Duodenal mucosa (tissue), 2 donors: ENCODE measurements around the gene ADAMTS12.

Source experiments
- H3K27ac ChIP-seq: one replicate; pipeline ENCODE4 v1.7.0; 2013; ENCODE audit warnings: low read depth, low read length
- H3K27me3 ChIP-seq, 2 donors: one replicate each; pipeline ENCODE4 v1.7.0; 2013; ENCODE audit warnings: low read length in 2 of 2, control low read depth in 1 of 2; ENCODE audit not compliant: insufficient read depth in 2 of 2, control insufficient read depth in 1 of 2
- H3K36me3 ChIP-seq, 2 donors: one replicate each; pipeline ENCODE4 v1.7.0; 2013; ENCODE audit warnings: low read length in 2 of 2, control low read depth in 1 of 2; ENCODE audit not compliant: insufficient read depth in 2 of 2, control insufficient read depth in 1 of 2
- H3K4me1 ChIP-seq, 2 donors: one replicate each; pipeline ENCODE4 v1.7.0; 2013; ENCODE audit warnings: low read length in 2 of 2, control low read depth in 1 of 2; ENCODE audit not compliant: insufficient read depth in 2 of 2, control insufficient read depth in 1 of 2
- H3K4me3 ChIP-seq, 2 donors: one replicate each; pipeline ENCODE4 v1.7.0; 2013; ENCODE audit warnings: low read length in 2 of 2, low read depth in 1 of 2
- H3K9ac ChIP-seq, 2 donors: one replicate each; pipeline ENCODE4 v1.7.0; 2013; ENCODE audit warnings: low read length in 2 of 2, low read depth in 1 of 2
- H3K9me3 ChIP-seq, 2 donors: one replicate each; pipeline ENCODE4 v1.7.0; 2013; ENCODE audit warnings: low read length in 2 of 2, control low read depth in 1 of 2; ENCODE audit not compliant: control insufficient read depth in 1 of 2

Gene ADAMTS12

GRCh38 chr5:33793836-33794549, 97.8 kb downstream of the ADAMTS12 start:
- H3K9ac ChIP-seq, result no peak overlapping the region
- H3K9me3 ChIP-seq, result no peaks in the 10 kb centered on the region
- H3K27ac ChIP-seq, result no peak overlapping the region
- H3K27me3 ChIP-seq, result no peaks in the 10 kb centered on the region
- no peaks in the 10 kb centered on the region for H3K36me3 ChIP-seq
- H3K4me1 ChIP-seq, result no peaks in the 10 kb centered on the region
- no peak overlapping the region for H3K4me3 ChIP-seq

- Histone ChIP-seq H3K36me3 (no peaks in the 10 kb centered on the region), H3K9me3 (no peaks in the 10 kb centered on the region), H3K9ac (no peak overlapping the region), H3K27ac (no peak overlapping the region), H3K4me3 (no peak overlapping the region), H3K4me1 (no peaks in the 10 kb centered on the region), H3K27me3 (no peaks in the 10 kb centered on the region)
Observed at GRCh38 chr5:33793276-33793675, 98.5 kb downstream of the ADAMTS12 start.

DNA sequence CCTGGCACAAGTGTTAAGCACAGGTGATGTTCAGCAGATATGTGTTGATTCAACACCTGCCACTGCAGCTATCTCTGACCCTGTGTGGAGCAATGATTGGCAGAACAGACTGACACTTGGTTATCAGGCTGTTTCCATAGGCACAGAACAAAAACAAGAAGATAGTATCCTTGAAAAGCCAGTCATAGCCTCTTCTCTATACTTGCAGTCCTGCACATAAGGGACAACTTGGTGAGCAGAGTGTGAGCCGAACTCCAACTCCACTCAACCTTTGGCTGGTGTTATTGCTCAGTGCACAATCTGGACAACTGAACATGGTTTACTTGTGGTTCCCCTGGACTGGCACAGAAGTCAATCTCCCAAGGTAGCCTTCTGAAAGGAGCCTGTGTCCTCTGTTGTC, 99.2 kb downstream of the ADAMTS12 start:
- H3K27ac ChIP-seq, result no peak overlapping the region
- H3K4me3 ChIP-seq, result no peak overlapping the region
- no peaks in the 10 kb centered on the region for H3K27me3 ChIP-seq
- H3K4me1 ChIP-seq, result no peaks in the 10 kb centered on the region
- H3K9ac ChIP-seq, result no peak overlapping the region
- no peaks in the 10 kb centered on the region for H3K36me3 ChIP-seq
- H3K9me3 ChIP-seq, result no peaks in the 10 kb centered on the region

GRCh38 chr5:33789567-33789957, 102.2 kb downstream of the ADAMTS12 start:
- Histone ChIP-seq H3K27ac (no peak overlapping the region), H3K9me3 (no peaks in the 10 kb centered on the region), H3K27me3 (no peaks in the 10 kb centered on the region), H3K36me3 (no peaks in the 10 kb centered on the region), H3K9ac (no peak overlapping the region), H3K4me1 (no peaks in the 10 kb centered on the region), H3K4me3 (no peak overlapping the region)

- Histone ChIP-seq H3K4me1 (no peaks in the 10 kb centered on the region), H3K9me3 (no peaks in the 10 kb centered on the region), H3K27ac (no peak overlapping the region), H3K9ac (no peak overlapping the region), H3K36me3 (no peaks in the 10 kb centered on the region), H3K27me3 (no peaks in the 10 kb centered on the region), H3K4me3 (no peak overlapping the region)
Observed at GRCh38 chr5:33788922-33789566, 102.7 kb downstream of the ADAMTS12 start.

DNA sequence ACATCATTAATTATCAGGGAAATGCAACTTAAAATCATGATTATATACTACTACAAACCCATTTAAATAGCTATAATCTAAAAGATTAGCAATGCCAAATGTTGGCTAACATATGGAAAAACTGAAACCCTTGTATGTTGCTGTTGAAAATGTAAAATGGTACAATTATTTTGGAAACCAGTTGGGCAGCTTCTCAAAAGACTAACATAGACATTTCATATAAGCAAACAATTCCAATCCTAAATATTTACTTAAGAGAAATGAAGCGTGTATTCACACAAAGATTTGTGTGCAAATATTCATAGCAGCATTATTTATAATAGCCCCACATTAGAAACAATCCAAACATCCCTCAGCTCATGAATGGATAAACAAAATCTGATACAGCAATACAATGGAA, 106.2 kb downstream of the ADAMTS12 start:
- Histone ChIP-seq H3K4me3 (no peak overlapping the region), H3K9me3 (no peaks in the 10 kb centered on the region), H3K9ac (no peak overlapping the region), H3K27me3 (no peaks in the 10 kb centered on the region), H3K27ac (no peak overlapping the region), H3K36me3 (no peaks in the 10 kb centered on the region), H3K4me1 (no peaks in the 10 kb centered on the region)

DNA sequence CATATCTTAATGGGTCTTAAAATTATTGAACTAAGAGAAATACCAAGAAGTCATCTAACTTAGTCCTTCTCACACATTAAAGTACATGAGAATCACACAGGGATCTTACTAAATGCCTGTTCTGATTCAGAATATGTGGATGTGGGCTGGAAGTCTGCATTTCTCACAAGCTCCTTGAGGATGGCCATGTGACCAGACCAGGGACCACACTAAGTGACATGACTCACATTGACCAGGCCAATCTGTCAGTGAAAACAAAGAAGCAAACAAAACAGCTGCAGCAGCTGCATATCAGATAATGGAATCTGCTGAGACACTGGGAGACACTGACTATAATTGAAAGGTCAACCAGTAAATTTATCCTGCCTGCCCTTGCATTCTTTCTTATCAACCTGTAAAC, 110.5 kb downstream of the ADAMTS12 start:
- H3K9me3 ChIP-seq, result no peaks in the 10 kb centered on the region
- H3K4me1 ChIP-seq, result no peaks in the 10 kb centered on the region
- H3K4me3 ChIP-seq, result no peak overlapping the region
- no peak overlapping the region for H3K27ac ChIP-seq
- no peaks in the 10 kb centered on the region for H3K27me3 ChIP-seq
- H3K36me3 ChIP-seq, result no peaks in the 10 kb centered on the region
- no peak overlapping the region for H3K9ac ChIP-seq

DNA sequence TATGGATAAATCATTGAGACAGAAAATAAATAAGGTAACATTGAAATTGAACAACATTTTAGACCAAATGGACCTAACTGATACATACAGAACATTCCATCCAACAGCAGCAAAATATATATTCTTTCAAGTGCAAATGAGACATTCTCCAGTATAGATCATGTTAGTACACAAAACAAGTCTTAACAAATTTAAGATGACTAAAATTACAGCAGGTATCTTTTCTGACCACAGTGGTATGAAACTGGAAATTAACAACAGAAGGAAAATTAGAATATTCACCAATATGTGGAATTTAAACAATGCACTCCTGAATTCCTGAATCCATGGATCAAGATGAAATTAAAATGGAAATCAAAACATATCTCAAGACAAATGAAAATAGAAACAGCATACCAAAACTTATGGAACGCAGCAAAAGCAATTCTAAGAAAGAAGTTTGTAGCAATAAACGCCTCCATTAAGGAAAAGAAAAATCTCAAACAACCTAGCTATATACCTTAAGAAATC, 115.6 kb downstream of the ADAMTS12 start:
- Histone ChIP-seq H3K9me3 (no peaks in the 10 kb centered on the region), H3K4me3 (no peak overlapping the region), H3K27ac (no peak overlapping the region), H3K9ac (no peak overlapping the region), H3K4me1 (no peaks in the 10 kb centered on the region), H3K27me3 (no peaks in the 10 kb centered on the region), H3K36me3 (no peaks in the 10 kb centered on the region)

- Histone ChIP-seq H3K27ac (no peak overlapping the region), H3K36me3 (no peaks in the 10 kb centered on the region), H3K27me3 (no peaks in the 10 kb centered on the region), H3K9ac (no peak overlapping the region), H3K4me1 (no peaks in the 10 kb centered on the region), H3K9me3 (no peaks in the 10 kb centered on the region), H3K4me3 (no peak overlapping the region)
Observed at GRCh38 chr5:33774341-33774740, 117.4 kb downstream of the ADAMTS12 start.

- Histone ChIP-seq H3K4me3 (no peak overlapping the region), H3K27ac (no peak overlapping the region)
Observed at GRCh38 chr5:33772380-33772897, 119.4 kb downstream of the ADAMTS12 start.

More at GRCh38 chr5:33772380-33772897, 119.4 kb downstream of the ADAMTS12 start:
- Histone ChIP-seq H3K36me3 (no peaks in the 10 kb centered on the region), H3K4me1 (no peaks in the 10 kb centered on the region), H3K27me3 (no peaks in the 10 kb centered on the region), H3K9ac (no peak overlapping the region), H3K9me3 (no peaks in the 10 kb centered on the region)
